SK-N-SH treated with all-trans-retinoic acid at 6 μM for 48 hours (cell line): Measurements from ENCODE around the gene PRPF4.
A peak's percentile ranks its signal among the peaks of the same experiment; 100 is the strongest.

Experiments
- ATAC-seq: fragments of 200-7000 bp; cut with Tn5 transposase; 3 replicates; pipeline ENCODE4 v1.9.1; 2020; ENCODE audit warnings: mild to moderate bottlenecking, moderate library complexity
- ARNTL ChIP-seq: fragments of 450-650 bp; formaldehyde crosslinking; IDR thresholded peaks from 2 replicates; pipeline ENCODE4 v1.5.0; 2020; ENCODE audit warnings: low read depth, mild to moderate bottlenecking, moderate library complexity, borderline replicate concordance
- BACH2 ChIP-seq: fragments of 250-450 bp; sonication (Bioruptor Pico); IDR thresholded peaks from 2 replicates; pipeline ENCODE4 v1.9.0; 2021; ENCODE audit warnings: mild to moderate bottlenecking, borderline replicate concordance
- CSDC2 ChIP-seq: fragments of 250-450 bp; sonication (Bioruptor Pico); IDR thresholded peaks from 2 replicates; pipeline ENCODE4 v1.5.0; 2020; ENCODE audit warnings: mild to moderate bottlenecking, moderate library complexity
- CSRNP3 ChIP-seq: fragments of 250-450 bp; sonication (Bioruptor Pico); IDR thresholded peaks from 2 replicates; pipeline ENCODE4 v1.5.1; 2021; ENCODE audit warnings: mild to moderate bottlenecking, moderate library complexity
- ESRRG ChIP-seq: fragments of 250-450 bp; sonication (Bioruptor Pico); IDR thresholded peaks from 2 replicates; pipeline ENCODE4 v1.6.1; 2021; ENCODE audit warnings: mild to moderate bottlenecking
- GLIS3 ChIP-seq: fragments of 250-450 bp; sonication (Bioruptor Pico); IDR thresholded peaks from 2 replicates; pipeline ENCODE4 v1.5.0; 2020; ENCODE audit warnings: mild to moderate bottlenecking, moderate library complexity
- OSR1 ChIP-seq: fragments of 250-450 bp; sonication (Bioruptor Pico); IDR thresholded peaks from 2 replicates; pipeline ENCODE4 v1.8.0; 2022; ENCODE audit warnings: moderate library complexity, mild to moderate bottlenecking, inconsistent platforms
- PATZ1 ChIP-seq: fragments of 250-450 bp; sonication (Bioruptor Pico); IDR thresholded peaks from 2 replicates; pipeline ENCODE4 v1.8.0; 2020; ENCODE audit warnings: mild to moderate bottlenecking, moderate library complexity, borderline replicate concordance
- POU6F1 ChIP-seq: fragments of 250-450 bp; sonication (Bioruptor Pico); IDR thresholded peaks from 2 replicates; pipeline ENCODE4 v1.8.0; 2021; ENCODE audit warnings: low read depth, mild to moderate bottlenecking, moderate library complexity, borderline replicate concordance
- PPARA ChIP-seq: fragments of 250-450 bp; sonication (Bioruptor Pico); IDR thresholded peaks from 2 replicates; pipeline ENCODE4 v1.5.0; 2020; ENCODE audit warnings: mild to moderate bottlenecking, borderline replicate concordance
- RARB ChIP-seq: fragments of 250-450 bp; sonication (Bioruptor Pico); IDR thresholded peaks from 2 replicates; pipeline ENCODE4 v1.8.0; 2021; ENCODE audit warnings: mild to moderate bottlenecking, moderate library complexity
- SNAI2 ChIP-seq: fragments of 250-450 bp; sonication (Bioruptor Pico); IDR thresholded peaks from 2 replicates; pipeline ENCODE4 v1.5.0; 2020; ENCODE audit warnings: mild to moderate bottlenecking, moderate library complexity
- TCF4 ChIP-seq: fragments of 250-450 bp; sonication (Bioruptor Pico); IDR thresholded peaks from 2 replicates; pipeline ENCODE4 v1.8.0; 2021; ENCODE audit warnings: mild to moderate bottlenecking, moderate library complexity, borderline replicate concordance
- TOX ChIP-seq: fragments of 250-450 bp; sonication (Bioruptor Pico); IDR thresholded peaks from 2 replicates; pipeline ENCODE4 v1.8.0; 2021; ENCODE audit warnings: mild to moderate bottlenecking, moderate library complexity, borderline replicate concordance
- TSHZ2 ChIP-seq: fragments of 250-450 bp; sonication (Bioruptor Pico); IDR thresholded peaks from 2 replicates; pipeline ENCODE4 v1.5.0; 2020; ENCODE audit warnings: mild to moderate bottlenecking, moderate library complexity
- ZC3H10 ChIP-seq: fragments of 250-450 bp; sonication (Bioruptor Pico); IDR thresholded peaks from 2 replicates; pipeline ENCODE4 v1.5.1; 2021; ENCODE audit warnings: mild to moderate bottlenecking, moderate library complexity
- ZFP3 ChIP-seq: fragments of 250-450 bp; sonication (Bioruptor Pico); IDR thresholded peaks from 2 replicates; pipeline ENCODE4 v1.5.0; 2020; ENCODE audit warnings: mild to moderate bottlenecking, moderate library complexity
- ZNF565 ChIP-seq: fragments of 450-650 bp; formaldehyde crosslinking; conservative IDR thresholded peaks from 2 replicates; pipeline ENCODE4 v1.5.0; 2020; ENCODE audit warnings: low read depth, mild to moderate bottlenecking, moderate library complexity
- ZNF70 ChIP-seq: fragments of 450-650 bp; formaldehyde crosslinking; IDR thresholded peaks from 2 replicates; pipeline ENCODE4 v1.5.0; 2020; ENCODE audit warnings: mild to moderate bottlenecking, moderate library complexity
- ZNF8 ChIP-seq: fragments of 450-650 bp; formaldehyde crosslinking; IDR thresholded peaks from 2 replicates; pipeline ENCODE4 v1.5.0; 2020; ENCODE audit warnings: mild to moderate bottlenecking, moderate library complexity

The PRPF4 gene

GRCh38 chr9:113331780-113332179, 56.3 kb downstream of the PRPF4 start:
- no peak for TF ChIP-seq POU6F1 (CRISPR knock-in tag)
- TF ChIP-seq PATZ1, result no peak
- TF ChIP-seq GLIS3 (CRISPR knock-in tag), result no peak
- TF ChIP-seq OSR1, result no peak
- TF ChIP-seq SNAI2 (CRISPR knock-in tag), result no peak
- no peak for TF ChIP-seq PPARA (CRISPR knock-in tag)
- TF ChIP-seq TCF4 (CRISPR knock-in tag), result no peak
- TF ChIP-seq ESRRG (CRISPR knock-in tag), result no peak
- no peak for TF ChIP-seq TSHZ2 (CRISPR knock-in tag)
- no peak for ATAC-seq

- TF ChIP-seq POU6F1 (CRISPR knock-in tag) (no peak), PPARA (CRISPR knock-in tag) (no peak), CSDC2 (CRISPR knock-in tag) (no peak), GLIS3 (CRISPR knock-in tag) (no peak), ZFP3 (CRISPR knock-in tag) (no peak), SNAI2 (CRISPR knock-in tag) (no peak), ZNF8 (CRISPR knock-in tag) (no peak), ZC3H10 (CRISPR knock-in tag) (no peak), TCF4 (CRISPR knock-in tag) (no peak), OSR1 (no peak), ZNF565 (CRISPR knock-in tag) (no peak), ZNF70 (CRISPR knock-in tag) (no peak), RARB (CRISPR knock-in tag) (no peak), CSRNP3 (no peak), BACH2 (CRISPR knock-in tag) (no peak)
- ATAC-seq, result no peak
Measured at GRCh38 chr9:113337714-113338113, 62.3 kb downstream of the PRPF4 start.

GRCh38 chr9:113340011-113340699, 64.7 kb downstream of the PRPF4 start, which contains the start of gene WDR31:
TSS of gene WDR31 (minus strand) at chr9:113340275. CDS start at chr9:113332022, 8,253 bp downstream.
- TF ChIP-seq ARNTL (CRISPR knock-in tag) (0 out of 2 replicates have a peak, but pooled peaks have one; percentile 13), PATZ1 (peak; percentile 67; the same call in 1 of the 2 replicates), ZFP3 (CRISPR knock-in tag) (peak; percentile 96), TOX (CRISPR knock-in tag) (no peak)
- TF ChIP-seq, all 23 proteins: peak for 3
- peak; percentile 98 for ATAC-seq
